ENCODE measurements around the gene APBA2. TPM values are rescaled to one million over a fixed set of nuclear protein-coding genes. Genes with fewer than 3 reads are reported as not detected.

The APBA2 gene
- total RNA-seq, 1 donor from 2014 or later, result 41.0 TPM

GRCh38 chr15:29079479-29079878, 193.7 kb downstream of the APBA2 start:
- H3K36me3 Mint-ChIP-seq (ENCODE audit: insufficient read depth), result peaks cover 3% of the 10 kb centered on the region
- peaks cover under 1% of the 10 kb centered on the region for H3K9me3 Mint-ChIP-seq (ENCODE audit: low read depth)
- no peak overlapping the region for H3K4me3 Mint-ChIP-seq (ENCODE audit: low read depth)
- DNase-seq (ENCODE audit: low spot score, unreplicated experiment), result no peak
- TF ChIP-seq CTCF (IDR thresholded peaks at IDR 0.05; ENCODE audit: unreplicated experiment), result no peak
- H3K27me3 Mint-ChIP-seq, result no peaks in the 10 kb centered on the region
- H3K27ac Mint-ChIP-seq, result no peak overlapping the region
- H3K4me1 Mint-ChIP-seq (ENCODE audit: low read depth), result no peaks in the 10 kb centered on the region

- Mint-ChIP-seq H3K4me1 (ENCODE audit: low read depth) (no peaks in the 10 kb centered on the region), H3K9me3 (ENCODE audit: low read depth) (peaks cover 5% of the 10 kb centered on the region), H3K36me3 (ENCODE audit: insufficient read depth) (peaks cover 6% of the 10 kb centered on the region), H3K27ac (no peak overlapping the region), H3K4me3 (ENCODE audit: low read depth) (no peak overlapping the region), H3K27me3 (no peaks in the 10 kb centered on the region)
- TF ChIP-seq CTCF (IDR thresholded peaks at IDR 0.05; ENCODE audit: unreplicated experiment), result no peak
- no peak for DNase-seq (ENCODE audit: low spot score, unreplicated experiment)
These were observed 196.0 kb downstream of the APBA2 start for GRCh38 chr15:29081781-29082180.

- H3K9me3 Mint-ChIP-seq (ENCODE audit: low read depth), result peaks cover 5% of the 10 kb centered on the region
- TF ChIP-seq CTCF (IDR thresholded peaks at IDR 0.05; ENCODE audit: unreplicated experiment), result no peak
- peaks cover 6% of the 10 kb centered on the region for H3K36me3 Mint-ChIP-seq (ENCODE audit: insufficient read depth)
- DNase-seq (ENCODE audit: low spot score, unreplicated experiment), result no peak
- H3K27me3 Mint-ChIP-seq, result no peaks in the 10 kb centered on the region
- H3K4me3 Mint-ChIP-seq (ENCODE audit: low read depth), result no peak overlapping the region
- H3K27ac Mint-ChIP-seq, result no peak overlapping the region
- H3K4me1 Mint-ChIP-seq (ENCODE audit: low read depth), result peaks cover 4% of the 10 kb centered on the region
These were observed 197.4 kb downstream of the APBA2 start for GRCh38 chr15:29083161-29083560.

GRCh38 chr15:29083858-29084257, 198.1 kb downstream of the APBA2 start:
- H3K4me3 Mint-ChIP-seq (ENCODE audit: low read depth), result no peak overlapping the region

GRCh38 chr15:29086001-29086400, 200.2 kb downstream of the APBA2 start:
- no peak for TF ChIP-seq CTCF (IDR thresholded peaks at IDR 0.05; ENCODE audit: unreplicated experiment)
- H3K27ac Mint-ChIP-seq, result no peak overlapping the region

More at GRCh38 chr15:29083858-29084257, 198.1 kb downstream of the APBA2 start:
- TF ChIP-seq CTCF (IDR thresholded peaks at IDR 0.05; ENCODE audit: unreplicated experiment), result no peak
- H3K4me1 Mint-ChIP-seq (ENCODE audit: low read depth), result peaks cover 4% of the 10 kb centered on the region
- H3K27ac Mint-ChIP-seq, result no peak overlapping the region
- no peaks in the 10 kb centered on the region for H3K27me3 Mint-ChIP-seq
- H3K36me3 Mint-ChIP-seq (ENCODE audit: insufficient read depth), result peaks cover 6% of the 10 kb centered on the region
- H3K9me3 Mint-ChIP-seq (ENCODE audit: low read depth), result peaks cover 5% of the 10 kb centered on the region
- DNase-seq (ENCODE audit: low spot score, unreplicated experiment), result no peak

More at GRCh38 chr15:29086001-29086400, 200.2 kb downstream of the APBA2 start:
- H3K4me3 Mint-ChIP-seq (ENCODE audit: low read depth), result no peak overlapping the region
- peaks cover 4% of the 10 kb centered on the region for H3K4me1 Mint-ChIP-seq (ENCODE audit: low read depth)
- no peak for DNase-seq (ENCODE audit: low spot score, unreplicated experiment)
- peaks cover 5% of the 10 kb centered on the region for H3K9me3 Mint-ChIP-seq (ENCODE audit: low read depth)
- H3K36me3 Mint-ChIP-seq (ENCODE audit: insufficient read depth), result peaks cover 6% of the 10 kb centered on the region
- H3K27me3 Mint-ChIP-seq, result no peaks in the 10 kb centered on the region

Data from progenitor cell of endocrine pancreas (in vitro differentiated cells).